HG02798 (cell line): Measurements from ENCODE around the gene ADCY1.
"Not testable (repeated sequence)": the region's sequence is repeated elsewhere in the genome, so short reads cannot be mapped to it uniquely, and the experiment has no call there.

Experiments
- ATAC-seq: cut with Tn5 transposase; IDR thresholded peaks from one replicate; pipeline ENCODE4 v1.9.1; 2021; ENCODE audit warnings: mild to moderate bottlenecking; ENCODE audit not compliant: unreplicated experiment, poor library complexity

The ADCY1 gene

DNA sequence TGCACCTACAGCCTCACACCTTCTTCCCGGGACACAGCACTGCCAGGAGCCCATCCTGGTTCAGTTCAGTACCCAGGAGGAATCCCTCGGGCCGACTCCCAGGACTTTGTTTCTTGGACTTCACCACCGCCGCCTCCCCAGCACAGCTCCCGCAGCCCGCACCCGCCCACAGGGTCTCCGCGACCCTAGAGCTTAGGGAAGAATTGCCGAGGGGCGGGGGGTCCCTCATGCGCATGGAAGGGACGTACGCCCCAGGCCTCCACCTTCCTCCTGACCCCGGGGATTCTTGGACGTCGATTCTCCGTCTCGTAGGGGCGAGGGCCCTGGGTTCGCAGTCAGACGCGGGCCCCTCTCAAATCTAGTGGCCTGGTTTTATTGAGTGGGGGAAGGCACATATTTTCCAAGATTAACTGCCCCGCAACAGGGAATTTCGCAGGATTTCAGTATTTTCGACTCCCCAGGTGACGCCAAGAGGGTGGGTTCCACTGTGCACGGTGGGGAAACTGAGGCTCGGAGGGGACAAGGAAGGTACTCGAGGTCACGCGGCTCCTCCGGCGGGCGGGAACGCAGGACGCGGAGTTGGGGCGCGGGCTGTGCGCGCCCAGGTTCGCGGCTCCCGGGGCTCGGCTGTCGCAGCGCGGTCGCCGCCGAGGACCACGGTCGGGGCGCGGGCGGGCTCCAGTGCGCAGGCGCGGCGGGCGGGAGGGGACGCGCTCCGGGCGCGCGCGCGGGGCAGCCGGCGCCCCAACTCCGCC, at the start of gene ADCY1:
ADCY1 (plus strand) TSS at position 708 of the 755 bp plus-strand sequence. CDS start 176 bp downstream, outside the sequence.
- no peak for ATAC-seq

DNA sequence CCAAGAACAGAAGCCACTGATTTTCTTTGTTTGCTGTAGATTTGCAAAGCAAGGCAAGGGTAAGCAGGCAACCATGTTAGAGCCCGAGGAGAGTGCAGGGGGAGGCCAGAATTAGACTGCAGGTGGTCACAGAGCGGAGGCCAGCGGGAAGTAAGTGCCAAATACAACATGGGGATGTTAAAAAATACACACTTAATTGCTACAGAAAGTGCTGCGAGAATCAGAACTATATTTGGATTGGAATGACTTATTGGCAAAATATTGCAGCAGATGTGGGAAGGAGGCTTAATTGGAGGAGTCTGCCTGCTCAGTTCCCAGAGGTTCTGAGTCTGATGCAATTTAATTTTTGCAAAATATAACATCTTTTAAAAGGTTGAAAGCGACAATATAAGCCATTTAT, 49.7 kb upstream of the ADCY1 start:
- no peak for ATAC-seq

DNA sequence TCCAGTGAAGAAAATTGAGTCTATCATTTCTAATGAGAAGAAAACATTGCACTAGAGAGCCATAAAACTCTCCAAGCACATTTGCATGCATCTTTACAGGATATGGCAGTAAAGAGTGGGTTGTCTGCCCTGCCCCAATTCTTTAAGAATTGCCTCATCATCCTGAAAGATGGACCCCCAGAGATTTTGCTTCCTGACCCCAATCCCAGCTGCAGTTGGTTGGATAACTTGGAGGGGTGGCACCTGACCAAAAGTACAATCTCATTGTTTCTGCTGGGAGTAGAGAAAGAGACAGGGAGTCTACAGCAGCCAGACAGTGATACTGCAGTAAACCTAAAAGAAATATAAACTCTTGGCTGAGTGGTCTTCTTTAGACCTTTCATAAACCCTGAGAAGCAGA, 49.1 kb upstream of the ADCY1 start:
- no peak for ATAC-seq

DNA sequence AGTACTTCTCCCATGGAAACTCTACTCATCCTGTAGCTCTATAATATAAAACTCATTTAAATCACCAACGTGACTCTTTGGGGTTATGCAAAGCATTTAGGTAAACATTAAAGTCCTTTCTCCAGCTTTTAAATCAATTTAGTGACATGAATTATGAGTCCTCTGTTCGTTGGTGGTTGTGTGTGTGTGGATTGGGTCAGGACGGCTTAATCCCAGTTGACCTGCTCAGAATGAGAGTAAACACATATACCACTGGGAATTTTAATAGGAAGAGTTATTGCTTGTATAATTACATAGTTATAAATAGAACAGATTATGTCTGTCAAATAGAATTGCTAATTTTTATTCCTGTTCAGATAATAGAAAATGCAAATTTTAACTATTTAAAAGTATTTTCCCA, 30.7 kb upstream of the ADCY1 start:
- ATAC-seq = no peak

DNA sequence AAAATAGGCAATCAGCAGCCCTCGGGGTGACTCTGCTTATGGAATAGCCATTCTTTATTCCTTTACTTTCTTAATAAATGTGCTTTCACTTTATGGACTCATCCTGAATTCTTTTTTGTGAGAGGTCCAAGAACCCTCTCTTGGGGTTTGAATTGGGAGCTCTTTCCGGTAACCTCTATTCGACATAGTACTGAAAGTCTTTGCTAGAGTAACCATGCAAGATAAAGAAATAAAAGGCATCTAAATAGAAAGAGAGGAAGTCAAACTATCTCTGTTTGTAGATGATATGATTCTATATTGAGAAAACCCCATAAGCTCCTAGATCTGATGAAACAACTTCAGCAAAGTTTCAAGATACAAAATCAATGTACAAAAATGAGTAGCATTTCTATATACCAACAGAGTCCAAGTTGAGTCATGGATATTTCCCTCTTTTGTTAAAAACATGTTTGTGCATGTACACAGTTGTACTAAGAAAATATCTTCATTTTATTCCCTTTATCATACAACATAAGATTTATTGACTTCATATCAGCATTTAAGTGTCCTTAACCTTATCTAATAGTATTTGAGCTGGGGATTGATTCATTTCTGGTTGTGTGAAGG, 29.0 kb upstream of the ADCY1 start:
- ATAC-seq = not testable (repeated sequence)

DNA sequence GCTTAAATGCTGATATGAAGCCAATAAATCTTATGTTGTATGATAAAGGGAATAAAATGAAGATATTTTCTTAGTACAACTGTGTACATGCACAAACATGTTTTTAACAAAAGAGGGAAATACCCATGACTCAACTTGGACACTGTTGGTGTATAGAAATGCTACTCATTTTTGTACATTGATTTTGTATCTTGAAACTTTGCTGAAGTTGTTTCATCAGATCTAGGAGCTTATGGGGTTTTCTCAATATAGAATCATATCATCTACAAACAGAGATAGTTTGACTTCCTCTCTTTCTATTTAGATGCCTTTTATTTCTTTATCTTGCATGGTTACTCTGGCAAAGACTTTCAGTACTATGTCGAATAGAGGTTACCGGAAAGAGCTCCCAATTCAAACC, 25.3 kb upstream of the ADCY1 start:
- not testable (repeated sequence) for ATAC-seq

DNA sequence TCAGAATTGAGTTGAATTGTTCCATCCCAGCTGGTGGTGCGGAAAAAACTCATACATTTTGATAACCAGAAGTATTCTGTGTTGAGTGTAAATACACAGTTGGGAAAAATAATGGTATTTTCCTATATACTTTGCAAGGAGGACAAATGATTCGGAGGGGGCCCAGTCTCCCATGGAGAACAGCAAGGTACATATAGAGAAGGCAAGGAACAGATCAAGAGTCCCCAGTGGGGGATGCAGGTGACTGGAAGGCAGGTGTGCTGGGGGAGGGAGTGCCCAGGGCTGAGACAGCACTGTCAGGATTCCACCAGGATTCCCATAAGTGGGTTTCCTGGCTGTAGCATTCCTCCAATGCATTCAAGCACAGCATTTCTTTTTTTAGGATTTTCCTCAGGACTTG, 10.8 kb upstream of the ADCY1 start:
- no peak for ATAC-seq

DNA sequence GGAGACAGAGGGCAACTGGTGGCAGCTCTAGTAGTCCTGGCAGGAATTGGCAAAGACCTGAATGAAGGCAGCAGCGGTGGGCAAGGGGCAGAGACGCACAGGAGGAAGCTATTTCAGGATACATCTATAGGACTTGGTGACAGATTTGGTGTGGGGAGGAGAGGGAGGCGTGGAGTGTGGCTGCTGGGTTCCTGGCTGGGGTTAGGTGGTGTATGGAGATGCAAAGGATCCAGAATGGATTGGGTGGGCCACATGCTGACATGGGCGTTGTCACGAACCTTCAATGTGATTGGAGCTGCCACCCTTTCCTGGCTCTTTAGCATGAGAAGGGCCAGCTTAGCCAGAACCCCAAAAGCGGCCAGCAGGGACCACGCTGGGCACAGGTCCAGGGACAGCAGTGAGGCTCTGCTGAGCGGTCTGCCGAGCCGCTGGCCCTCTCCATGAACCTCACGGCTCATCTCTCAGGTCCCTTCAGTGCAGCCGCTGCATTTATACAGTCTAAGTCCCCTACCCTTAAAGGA, 10.2 kb upstream of the ADCY1 start:
- ATAC-seq = no peak

DNA sequence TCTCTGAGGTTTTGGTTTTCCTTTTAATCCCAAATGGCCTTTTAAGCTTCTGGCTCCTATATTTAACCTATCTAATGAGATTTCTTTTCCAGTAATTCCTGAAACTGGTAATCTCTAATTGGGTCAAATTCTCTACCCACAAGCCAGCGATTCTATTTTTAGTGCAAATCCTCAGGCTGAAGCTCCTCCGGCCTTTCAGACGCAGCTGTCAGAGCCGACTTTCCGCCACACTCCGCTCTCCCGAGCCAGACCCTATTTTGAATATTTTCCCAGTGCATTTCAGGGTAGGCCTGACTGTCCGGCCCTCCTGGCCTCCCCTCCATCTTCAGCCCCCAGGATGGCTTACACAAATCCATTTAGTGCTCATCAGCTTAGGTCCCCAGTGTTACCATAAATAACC, 9.7 kb upstream of the ADCY1 start:
- no peak for ATAC-seq

DNA sequence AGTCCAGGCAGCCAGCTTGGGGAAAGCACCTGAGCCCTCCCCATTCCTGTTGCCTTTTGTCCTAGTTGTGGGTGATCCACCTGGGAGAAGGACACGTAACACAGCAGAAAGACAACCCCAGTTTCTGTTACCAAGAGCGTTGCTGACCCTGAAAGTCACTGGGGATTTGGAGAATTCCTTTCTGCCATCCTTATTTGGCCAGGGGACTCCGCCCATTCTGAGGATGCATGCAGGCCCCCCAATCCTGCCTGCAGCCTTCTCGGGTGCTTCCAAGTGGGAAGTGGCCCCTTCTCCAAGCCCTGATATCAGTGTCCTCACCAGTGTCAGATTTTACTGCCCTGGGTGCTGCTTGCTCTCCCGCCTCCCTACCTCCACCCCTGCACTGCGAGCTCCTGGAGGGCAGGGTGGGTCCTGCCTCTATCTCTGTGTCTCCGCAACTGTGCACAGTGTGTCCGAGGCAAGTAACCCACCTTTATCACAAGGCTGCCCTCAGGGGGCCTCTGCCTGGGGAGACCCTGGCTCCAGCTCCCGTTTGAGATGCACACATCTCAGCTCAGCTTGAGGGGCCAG, 9.2 kb upstream of the ADCY1 start:
- no peak for ATAC-seq

DNA sequence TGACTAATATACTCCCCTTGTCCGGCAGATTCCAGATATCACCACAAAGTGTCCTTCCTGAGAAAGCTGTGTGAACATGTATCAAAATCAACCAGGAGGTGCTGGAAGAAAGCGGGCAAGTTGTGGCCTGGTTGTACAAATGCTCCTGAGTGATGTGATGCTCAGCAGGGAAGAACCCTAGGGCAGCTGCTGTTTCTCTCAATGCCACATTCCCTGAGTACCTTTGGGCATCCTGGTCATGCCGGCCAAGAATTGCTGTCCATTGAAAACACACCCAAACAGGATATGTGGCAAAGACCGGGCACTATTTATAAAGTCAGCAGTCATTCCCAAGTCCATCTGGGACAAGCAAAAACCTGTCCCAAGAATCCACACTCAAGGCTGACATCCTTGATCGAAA, 7.8 kb upstream of the ADCY1 start:
- ATAC-seq = no peak

DNA sequence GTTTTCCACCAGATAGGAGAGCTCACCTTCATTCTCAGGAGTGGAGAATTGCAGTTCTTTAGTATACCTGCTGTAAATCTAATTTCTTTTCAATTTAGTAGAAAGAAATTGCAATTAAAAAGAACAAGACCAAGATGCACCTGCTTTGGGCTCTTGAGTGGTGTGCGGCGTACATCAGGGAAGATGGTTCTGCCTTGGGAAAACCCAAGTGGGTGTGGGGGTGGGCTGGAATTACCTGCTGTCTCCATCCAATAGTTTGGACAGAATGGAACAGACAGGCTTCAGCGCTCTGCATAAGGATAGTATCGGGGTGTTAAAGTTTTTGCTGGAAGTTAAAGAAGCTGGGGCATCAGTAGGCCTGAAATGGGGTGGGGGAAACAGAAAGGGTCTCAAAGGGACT, 7.2 kb upstream of the ADCY1 start:
- ATAC-seq = no peak

DNA sequence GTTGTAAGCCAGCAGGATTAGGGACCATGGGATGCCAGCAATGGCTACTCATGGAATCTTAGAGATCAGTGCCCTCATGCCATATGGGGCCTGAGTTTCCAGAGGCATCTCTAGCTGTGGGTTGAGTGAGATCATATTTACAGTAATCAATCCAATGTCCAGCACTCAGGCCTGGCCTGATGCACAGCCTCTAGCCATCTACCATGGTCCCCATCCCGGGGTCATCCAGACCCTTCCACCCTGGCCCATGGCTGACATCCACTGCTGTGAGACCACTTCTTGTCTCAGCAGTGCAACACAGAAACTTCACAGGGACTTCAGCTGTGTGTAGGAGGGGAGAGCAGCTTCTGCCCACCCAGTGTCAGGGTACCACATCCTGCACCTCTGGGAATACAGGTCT, 6.5 kb upstream of the ADCY1 start:
- no peak for ATAC-seq

DNA sequence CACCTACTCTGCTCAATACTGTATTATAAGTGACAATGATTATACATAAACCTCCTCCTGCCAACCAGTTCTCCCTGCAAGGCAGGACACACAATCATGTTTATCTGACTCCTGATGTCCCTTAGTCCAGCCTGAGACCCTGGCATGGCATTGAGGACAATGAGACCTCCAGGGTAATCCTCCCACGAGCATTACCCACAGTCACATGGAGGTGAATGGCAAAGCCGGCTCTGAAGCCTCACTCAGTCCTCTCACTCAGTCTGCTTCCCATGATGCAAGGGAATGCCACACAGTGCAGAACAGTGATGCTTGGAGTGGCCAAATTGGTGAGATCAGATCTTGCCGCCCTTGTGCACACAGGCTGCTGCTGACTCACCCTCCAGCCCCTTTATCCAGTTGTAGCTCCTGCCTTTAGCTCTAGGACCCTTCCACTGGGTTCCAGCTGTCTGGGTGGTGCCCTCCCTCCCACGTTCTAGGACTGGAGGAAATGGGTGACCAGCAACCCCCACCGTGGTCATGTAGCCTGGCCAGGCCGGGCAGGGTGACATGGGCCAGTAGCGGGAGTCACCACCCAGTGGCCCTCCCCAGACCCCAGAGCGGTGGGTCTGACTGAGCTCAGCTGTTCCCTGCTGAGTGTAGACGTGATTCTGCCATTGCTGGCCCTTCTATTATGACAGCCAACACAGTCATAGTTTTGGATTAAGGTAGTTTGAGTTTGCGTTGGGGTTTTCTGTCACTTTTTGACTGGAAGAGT, 5.5 kb upstream of the ADCY1 start:
- ATAC-seq = no peak

DNA sequence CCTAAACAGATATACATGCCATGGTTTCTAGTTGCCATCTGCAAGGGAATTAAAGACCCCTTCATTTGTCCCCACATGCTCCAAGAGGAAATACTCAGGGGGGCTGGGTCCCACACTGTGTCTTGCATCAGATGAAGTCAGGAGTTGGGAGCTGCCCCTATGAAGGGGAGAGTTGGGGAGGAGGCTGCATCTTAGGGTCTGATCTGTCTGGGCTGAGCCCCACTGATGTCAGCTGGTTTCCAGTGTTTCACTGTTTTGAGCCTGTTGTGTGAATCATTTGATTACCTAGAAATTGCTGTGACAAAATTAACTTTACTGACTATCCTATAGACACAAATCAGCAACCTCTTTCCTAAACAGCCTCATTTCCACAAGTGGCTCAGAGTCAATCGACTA, 4.9 kb upstream of the ADCY1 start:
- ATAC-seq = no peak

DNA sequence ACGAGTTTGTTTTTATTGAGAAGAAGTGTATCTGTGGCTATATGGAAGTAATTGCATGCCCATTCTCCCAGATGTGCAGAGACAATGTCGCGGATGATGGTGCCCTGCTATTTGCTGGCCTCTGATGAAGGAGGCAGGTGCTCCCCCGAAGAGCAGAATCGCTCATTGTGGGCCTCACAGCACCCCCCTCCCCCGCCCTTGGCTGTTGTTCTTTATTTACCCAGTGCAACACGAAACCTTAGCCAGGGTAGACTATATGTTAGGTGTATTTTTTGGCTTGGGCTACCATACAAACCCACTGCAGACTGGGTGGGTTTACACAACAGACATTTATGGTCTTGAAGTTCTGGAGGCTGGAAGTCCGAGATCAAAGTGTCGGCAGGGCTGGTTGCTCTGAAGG, 3.4 kb upstream of the ADCY1 start:
- ATAC-seq = no peak

DNA sequence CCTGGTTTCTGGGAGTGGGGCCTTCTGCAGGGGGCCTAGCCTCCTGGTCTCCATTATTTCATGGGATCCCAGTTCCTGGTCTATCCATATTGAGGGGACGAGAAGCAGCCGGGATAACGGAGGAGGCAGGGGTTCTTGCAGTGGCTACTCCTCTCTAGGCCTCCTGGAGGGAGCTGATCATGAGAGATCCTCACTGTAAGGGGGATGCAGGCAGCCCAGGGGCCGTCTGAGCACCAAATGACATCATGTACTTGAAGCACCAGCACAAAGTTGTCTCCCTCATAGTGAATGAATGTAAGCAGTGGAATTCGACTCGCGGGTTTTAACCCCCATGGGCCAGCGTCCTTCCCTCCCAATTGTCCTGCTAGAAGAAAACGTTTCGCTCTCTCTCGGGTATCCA, 964 bp upstream of the ADCY1 start:
- ATAC-seq = no peak

DNA sequence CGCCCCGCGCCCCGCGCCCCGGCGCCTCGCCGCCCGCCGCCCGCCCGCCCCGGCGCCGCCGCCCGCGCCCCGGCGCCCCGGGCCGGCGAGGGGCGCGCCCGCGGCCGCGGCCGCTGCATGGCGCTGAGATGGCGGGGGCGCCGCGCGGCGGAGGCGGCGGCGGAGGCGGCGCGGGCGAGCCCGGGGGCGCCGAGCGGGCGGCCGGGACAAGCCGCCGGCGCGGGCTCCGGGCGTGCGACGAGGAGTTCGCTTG, 174 bp downstream of the ADCY1 start:
- no peak for ATAC-seq

DNA sequence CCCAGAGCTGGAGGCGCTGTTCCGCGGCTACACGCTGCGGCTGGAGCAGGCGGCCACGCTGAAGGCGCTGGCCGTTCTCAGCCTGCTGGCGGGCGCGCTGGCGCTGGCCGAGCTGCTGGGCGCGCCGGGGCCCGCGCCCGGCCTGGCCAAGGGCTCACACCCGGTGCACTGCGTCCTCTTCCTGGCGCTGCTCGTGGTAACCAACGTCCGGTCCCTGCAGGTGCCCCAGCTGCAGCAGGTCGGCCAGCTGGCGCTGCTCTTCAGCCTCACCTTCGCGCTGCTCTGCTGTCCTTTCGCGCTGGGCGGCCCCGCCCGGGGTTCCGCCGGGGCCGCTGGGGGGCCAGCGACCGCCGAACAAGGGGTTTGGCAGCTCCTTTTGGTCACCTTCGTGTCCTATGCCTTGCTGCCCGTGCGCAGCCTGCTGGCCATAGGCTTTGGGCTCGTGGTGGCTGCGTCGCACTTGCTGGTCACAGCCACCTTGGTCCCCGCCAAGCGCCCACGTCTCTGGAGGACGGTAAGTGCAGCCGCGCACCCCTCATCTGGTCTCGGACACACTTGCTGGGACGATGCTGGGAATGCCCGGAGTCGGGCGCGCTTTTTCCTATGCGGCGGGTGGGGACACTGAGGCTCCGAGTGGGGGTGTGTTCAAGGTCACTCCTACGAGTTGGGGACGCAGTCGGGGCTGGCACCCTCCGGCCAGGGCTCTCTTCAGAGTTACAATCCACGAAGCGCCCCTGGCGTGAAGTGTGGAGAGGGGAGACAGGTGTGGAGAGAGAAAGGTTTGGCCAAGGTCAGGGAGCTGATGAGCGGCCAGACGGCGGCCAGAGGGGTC, 717 bp downstream of the ADCY1 start:
- ATAC-seq = no peak

DNA sequence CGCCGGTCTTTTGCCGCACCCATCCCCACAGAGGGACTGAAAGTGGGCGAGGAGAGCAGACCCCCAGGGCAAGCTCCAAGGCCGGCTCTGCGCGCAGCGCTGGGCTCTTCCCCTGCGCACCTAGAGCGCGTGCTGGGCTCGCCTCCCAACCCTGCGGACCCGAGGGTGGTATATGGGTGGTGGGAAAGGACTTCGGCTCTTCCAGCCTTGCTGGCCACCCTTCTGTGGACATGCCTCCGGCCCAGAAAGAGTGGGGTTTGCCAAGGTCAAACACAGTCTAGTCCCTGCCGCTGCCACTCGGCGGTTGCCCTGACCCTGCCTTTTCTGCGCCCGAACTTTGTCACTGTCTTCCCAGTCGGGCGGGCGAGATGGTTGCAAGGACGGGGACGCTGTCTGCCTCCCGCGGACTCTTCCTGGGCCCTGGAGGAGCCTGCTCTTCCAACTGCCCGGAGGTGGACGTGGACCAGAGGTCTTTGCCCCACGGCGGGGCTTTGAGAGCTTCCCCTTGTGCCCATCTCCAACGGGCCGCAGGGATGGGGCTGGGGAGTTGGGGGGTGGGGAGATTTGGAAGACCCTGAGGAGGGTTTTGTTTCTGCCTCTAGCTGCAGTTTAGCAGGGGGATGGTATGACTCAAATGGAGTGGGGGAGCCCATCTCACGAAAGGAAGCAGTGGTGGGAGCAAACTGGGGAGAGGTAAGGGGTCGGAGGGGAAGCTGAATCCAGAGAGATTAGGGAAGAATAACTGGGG, 1.5 kb downstream of the ADCY1 start:
- no peak for ATAC-seq
